Upper lobe of left lung (tissue), 4 donors: Measurements from ENCODE around the gene SALL1.

Experiments
- POLR2A ChIP-seq, 4 donors: fragments of 450-650 bp; IDR thresholded peaks; one replicate each; pipeline ENCODE4 v1.5.1; 2016 to 2017; ENCODE audit warnings: antibody characterized with exemption in 4 of 4, mild to moderate bottlenecking in 2 of 4
- TF ChIP-seq, protein P1 (sequence below), 6 experiments: fragments of 450-650 bp in 4 of 6; fragments of 200-600 bp in 2 of 6; sonication (generic) in 2 of 6; IDR thresholded peaks; one replicate each; pipeline ENCODE4 v1.5.1; 2016 to 2019; ENCODE audit warnings: antibody characterized with exemption in 6 of 6

DNA sequence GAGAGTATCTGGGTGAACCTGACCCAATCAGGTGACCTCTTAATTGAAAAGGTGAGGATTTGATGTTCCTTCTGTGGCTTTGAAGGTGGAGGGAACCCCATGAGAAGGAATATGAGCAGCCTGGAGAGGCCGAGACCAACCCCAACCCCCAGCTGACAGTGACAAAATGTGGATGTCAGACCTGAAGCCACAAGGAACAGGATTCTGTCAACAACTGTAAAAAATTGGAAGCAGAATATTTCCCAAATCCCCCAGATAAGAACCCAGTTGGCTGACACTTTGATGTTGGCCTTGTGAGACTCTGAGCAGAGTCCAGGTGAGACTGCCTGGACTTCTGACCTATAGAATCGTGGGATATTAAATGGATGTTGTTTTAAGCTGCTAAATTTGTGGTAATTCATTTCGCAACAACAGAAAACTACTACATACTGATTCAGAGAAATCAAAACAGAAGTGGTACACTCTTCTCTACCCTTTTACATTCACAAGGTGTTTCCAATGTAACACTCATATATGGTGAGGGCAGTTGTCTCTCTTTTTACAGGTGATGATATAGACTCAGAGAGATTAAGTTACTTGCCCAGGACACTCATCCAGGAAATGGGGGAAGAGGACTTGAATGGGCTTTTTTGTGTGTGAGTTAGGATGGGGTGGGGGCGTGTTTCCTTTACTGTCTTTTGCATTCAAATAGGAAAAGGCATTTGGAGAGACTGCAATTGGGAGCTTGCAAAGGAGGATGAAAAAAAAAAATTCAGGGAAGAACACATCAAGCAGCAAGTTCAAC is 29.8 kb upstream of the SALL1 start:
- TF ChIP-seq, protein P1, sequence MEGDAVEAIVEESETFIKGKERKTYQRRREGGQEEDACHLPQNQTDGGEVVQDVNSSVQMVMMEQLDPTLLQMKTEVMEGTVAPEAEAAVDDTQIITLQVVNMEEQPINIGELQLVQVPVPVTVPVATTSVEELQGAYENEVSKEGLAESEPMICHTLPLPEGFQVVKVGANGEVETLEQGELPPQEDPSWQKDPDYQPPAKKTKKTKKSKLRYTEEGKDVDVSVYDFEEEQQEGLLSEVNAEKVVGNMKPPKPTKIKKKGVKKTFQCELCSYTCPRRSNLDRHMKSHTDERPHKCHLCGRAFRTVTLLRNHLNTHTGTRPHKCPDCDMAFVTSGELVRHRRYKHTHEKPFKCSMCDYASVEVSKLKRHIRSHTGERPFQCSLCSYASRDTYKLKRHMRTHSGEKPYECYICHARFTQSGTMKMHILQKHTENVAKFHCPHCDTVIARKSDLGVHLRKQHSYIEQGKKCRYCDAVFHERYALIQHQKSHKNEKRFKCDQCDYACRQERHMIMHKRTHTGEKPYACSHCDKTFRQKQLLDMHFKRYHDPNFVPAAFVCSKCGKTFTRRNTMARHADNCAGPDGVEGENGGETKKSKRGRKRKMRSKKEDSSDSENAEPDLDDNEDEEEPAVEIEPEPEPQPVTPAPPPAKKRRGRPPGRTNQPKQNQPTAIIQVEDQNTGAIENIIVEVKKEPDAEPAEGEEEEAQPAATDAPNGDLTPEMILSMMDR (IDR thresholded peaks at IDR 0.05), result no peak
- TF ChIP-seq POLR2A (IDR thresholded peaks at IDR 0.05), result no peak
